Neural progenitor cell (in vitro differentiated cells): Measurements from ENCODE around the gene MATN4.

ENCODE experiments used
- EZH2 ChIP-seq: fragments of 200-600 bp; sonication (generic); IDR thresholded peaks from 2 replicates; pipeline ENCODE4 v1.6.1; 2017; ENCODE audit warnings: antibody characterized with exemption, mild to moderate bottlenecking, moderate library complexity
- EZH2phosphoT487 ChIP-seq: fragments of 200-600 bp; sonication (generic); IDR thresholded peaks from 2 replicates; pipeline ENCODE4 v1.6.1; 2017; ENCODE audit warnings: antibody characterized with exemption
- TF ChIP-seq, protein P1 (sequence below): fragments of 200-600 bp; sonication (generic); IDR thresholded peaks from 2 replicates; pipeline ENCODE4 v1.5.1; 2017; ENCODE audit warnings: antibody characterized with exemption, mild to moderate bottlenecking

DNA sequence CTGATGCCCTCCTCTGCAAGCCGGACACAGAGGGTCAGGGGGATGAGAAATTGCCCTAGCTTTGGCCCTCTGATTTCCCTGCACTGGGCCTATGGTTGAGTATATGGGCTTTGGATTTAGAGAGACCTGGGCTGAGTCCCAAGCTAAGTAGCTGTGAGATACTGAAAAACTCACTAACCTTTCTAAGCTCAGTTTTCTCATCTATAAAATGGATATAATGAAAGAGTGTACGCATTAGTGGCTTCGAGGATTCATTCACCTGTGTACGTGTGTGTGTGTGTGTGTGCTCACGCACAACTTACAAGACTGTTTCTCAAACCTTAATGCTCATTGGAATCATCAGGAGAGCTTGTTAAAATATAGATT is 14.1 kb downstream of the MATN4 start:
- TF ChIP-seq EZH2 = no peak
- TF ChIP-seq, protein P1, sequence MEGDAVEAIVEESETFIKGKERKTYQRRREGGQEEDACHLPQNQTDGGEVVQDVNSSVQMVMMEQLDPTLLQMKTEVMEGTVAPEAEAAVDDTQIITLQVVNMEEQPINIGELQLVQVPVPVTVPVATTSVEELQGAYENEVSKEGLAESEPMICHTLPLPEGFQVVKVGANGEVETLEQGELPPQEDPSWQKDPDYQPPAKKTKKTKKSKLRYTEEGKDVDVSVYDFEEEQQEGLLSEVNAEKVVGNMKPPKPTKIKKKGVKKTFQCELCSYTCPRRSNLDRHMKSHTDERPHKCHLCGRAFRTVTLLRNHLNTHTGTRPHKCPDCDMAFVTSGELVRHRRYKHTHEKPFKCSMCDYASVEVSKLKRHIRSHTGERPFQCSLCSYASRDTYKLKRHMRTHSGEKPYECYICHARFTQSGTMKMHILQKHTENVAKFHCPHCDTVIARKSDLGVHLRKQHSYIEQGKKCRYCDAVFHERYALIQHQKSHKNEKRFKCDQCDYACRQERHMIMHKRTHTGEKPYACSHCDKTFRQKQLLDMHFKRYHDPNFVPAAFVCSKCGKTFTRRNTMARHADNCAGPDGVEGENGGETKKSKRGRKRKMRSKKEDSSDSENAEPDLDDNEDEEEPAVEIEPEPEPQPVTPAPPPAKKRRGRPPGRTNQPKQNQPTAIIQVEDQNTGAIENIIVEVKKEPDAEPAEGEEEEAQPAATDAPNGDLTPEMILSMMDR = no peak
- no peak for TF ChIP-seq EZH2phosphoT487
